GM21381 (cell line): ENCODE results near the gene PALB2.
A peak's percentile ranks its signal among the peaks of the same experiment; 100 is the strongest.
"Not testable (repeated sequence)": the region's sequence is repeated elsewhere in the genome, so short reads cannot be mapped to it uniquely, and the experiment has no call there.

Source experiments
- ATAC-seq: cut with Tn5 transposase; IDR thresholded peaks from one replicate; pipeline ENCODE4 v1.9.1; 2021; ENCODE audit warnings: mild to moderate bottlenecking, moderate library complexity; ENCODE audit not compliant: unreplicated experiment

PALB2 gene

DNA sequence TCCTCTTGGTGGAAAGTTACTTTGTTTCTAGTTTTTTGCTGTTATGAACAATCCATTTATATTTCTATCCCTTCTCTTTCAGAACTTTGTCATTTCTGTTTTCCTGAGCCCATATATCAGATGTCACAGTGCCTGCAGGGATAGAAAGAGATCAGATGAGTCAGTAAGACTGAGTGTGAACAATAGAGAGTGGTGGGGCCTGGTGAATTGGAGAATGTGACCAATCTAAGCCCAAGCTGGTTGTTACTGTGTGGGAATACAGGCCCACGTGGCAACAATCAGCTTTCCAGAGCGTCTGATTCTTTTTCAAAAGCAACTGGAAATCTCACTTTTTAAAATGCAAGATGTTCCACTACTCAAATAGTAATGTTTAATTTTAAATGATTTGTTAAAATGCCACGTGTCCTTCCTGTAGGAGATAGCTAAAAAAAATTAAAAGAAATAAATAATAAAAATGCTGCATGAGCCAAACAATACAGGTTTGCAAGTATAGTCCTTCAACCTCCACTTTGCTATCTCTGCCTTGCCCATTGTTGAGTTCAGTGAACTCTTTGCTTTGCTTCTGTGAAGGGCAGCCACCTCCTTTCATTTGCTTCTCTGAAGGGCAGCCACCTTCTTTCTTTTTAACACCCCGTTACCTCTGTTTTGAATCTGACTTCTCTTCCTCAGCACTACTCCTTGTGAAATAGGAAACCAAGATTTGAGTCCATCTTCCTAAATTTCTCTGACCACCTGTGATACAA, 9.7 kb upstream of the PALB2 start:
- ATAC-seq, result no peak

- ATAC-seq, result no peak
Measured at GRCh38 chr16:23642246-23642774, 1.2 kb upstream of the PALB2 start.

- ATAC-seq, result no peak
Measured at GRCh38 chr16:23640615-23640930, 537 bp downstream of the PALB2 start.

- ATAC-seq, result no peak
Measured at GRCh38 chr16:23635958-23636357, 5.2 kb downstream of the PALB2 start.

DNA sequence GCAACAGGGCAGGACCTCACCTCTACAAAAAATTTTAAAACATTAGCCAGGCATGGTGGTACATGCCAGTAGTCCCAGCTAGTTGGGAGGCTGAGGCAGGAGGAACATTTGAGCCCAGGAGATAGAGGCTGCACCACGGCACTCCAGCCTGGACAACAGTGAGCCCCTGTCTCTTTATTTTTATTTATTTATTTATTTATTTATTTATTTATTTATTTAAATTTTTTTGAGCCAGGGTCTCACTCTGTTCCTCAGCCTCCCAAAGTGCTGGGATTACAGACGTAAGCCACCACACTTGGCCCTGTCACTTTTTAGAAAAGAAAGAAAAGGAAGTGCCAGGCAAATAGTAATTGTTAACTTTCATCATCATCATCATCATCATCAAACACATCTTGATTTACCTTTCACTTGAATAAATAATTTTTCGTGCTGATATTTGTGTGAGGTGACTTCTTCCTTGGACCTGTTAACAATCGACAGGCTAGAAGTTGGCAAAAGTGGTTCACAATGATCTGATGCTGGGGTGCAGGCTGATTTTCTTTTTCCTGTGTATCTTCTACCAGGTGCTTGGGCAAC, 6.6 kb downstream of the PALB2 start:
- ATAC-seq, result no peak

GRCh38 chr16:23631874-23632273, 9.2 kb downstream of the PALB2 start:
- not testable (repeated sequence) for ATAC-seq

- no peak for ATAC-seq
Measured at GRCh38 chr16:23629516-23629915, 11.6 kb downstream of the PALB2 start.

DNA sequence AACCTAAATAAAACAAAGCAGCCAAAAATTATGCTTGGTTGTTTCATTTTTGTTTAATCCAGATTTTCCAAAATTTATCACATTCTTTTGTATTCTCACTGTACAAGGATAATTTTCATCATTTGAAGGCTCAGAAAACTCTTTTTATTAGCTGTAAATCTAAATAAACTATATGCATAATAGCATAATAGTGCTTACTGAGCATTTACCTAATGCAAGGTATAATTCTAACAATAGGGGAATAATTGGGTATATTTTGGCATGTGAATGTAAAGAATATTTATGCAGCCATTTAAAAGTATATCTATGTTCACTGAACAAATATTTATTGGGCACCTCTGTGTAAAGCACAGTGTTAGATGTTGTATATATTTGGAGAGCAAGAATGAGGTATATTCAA, 17.0 kb downstream of the PALB2 start:
- ATAC-seq, result no peak

- ATAC-seq, result no peak
Measured at GRCh38 chr16:23615805-23616204, 25.3 kb downstream of the PALB2 start.

- ATAC-seq, result no peak
Measured at GRCh38 chr16:23611936-23612335, 29.2 kb downstream of the PALB2 start.

DNA sequence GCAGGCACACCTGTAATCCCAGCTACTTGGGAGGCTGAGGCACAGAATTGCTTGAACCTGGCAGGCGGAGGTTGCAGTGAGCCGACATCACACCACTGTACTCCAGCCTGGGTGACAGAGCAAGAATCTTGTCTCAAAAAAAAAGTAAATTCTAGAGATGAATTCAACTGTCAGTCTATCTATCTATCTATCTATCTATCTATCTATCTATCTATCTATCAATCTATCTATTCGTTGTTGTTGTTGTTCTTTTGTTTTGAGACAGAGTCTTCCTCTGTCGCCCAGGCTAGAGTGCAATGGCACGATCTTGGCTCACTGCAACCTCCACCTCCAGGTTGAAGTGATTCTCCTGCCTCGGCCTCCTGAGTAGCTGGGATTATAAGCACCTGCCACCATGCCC, 30.2 kb downstream of the PALB2 start:
- not testable (repeated sequence) for ATAC-seq

GRCh38 chr16:23609929-23610328, 31.2 kb downstream of the PALB2 start:
- ATAC-seq, result no peak

DNA sequence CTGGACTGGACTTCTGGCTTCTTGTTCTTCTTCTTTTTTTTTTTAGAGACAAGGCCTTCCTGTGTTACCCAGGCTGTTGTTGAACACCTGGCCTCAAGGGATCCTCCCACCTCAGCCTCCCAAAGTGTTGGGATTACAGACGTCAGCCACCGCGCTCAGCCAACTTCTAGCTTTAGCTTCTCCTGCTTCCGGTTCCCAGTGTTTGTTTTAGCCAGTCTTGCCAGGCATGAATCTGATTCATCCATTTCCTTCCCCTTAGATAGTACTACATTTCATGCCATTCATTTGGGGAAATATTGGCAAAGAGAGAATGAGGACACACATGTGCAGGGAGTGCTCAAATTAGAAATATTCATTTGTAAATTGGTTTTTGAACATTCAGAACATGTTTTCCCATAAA, 32.9 kb downstream of the PALB2 start:
- no peak for ATAC-seq

- no peak for ATAC-seq
Measured at GRCh38 chr16:23607726-23608125, 33.4 kb downstream of the PALB2 start.

DNA sequence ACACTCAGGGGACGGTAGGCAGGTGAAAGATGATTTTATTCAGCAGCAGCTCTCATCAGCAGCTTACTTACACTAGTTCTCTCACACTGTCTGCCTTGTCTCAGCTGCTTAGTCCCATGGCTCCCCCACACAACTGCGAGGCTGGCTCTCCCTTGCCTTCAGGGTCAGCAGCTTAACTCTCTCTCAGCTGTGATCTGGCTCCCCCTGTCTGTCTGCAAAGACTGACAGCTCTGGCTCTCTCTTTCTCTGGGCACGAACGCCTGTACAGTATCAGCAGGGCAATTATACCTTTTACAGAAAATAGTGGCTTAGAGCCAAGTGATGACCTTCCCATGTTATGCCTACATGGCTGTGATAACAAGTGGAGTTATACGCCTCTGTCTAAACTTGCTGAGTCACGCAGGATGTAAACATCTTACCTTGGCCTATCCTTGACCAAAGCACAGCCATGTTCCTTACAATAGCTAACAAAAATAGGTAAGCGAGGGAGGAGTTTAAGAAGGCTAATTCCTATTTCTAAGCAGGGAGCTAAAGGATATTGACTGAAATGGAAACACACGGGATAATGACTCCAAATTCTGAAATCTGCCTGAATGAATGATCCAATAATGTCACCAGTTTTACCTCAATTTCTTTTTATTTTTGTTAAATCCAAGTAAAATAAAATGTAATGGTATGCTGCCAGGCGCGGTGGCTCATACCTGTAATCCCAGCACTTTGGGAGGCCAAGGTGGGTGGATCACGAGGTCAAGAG, 43.9 kb downstream of the PALB2 start:
- ATAC-seq, result no peak

- ATAC-seq, result peak; percentile 91
Measured at GRCh38 chr16:23595951-23596720, 45.0 kb downstream of the PALB2 start, which contains the start of gene NDUFAB1. Gene NDUFAB1 (minus strand): TSS chr16:23596316. CDS start chr16:23596290, 26 bp downstream.

- ATAC-seq, result no peak
Measured at GRCh38 chr16:23595246-23595950, 45.7 kb downstream of the PALB2 start.

DNA sequence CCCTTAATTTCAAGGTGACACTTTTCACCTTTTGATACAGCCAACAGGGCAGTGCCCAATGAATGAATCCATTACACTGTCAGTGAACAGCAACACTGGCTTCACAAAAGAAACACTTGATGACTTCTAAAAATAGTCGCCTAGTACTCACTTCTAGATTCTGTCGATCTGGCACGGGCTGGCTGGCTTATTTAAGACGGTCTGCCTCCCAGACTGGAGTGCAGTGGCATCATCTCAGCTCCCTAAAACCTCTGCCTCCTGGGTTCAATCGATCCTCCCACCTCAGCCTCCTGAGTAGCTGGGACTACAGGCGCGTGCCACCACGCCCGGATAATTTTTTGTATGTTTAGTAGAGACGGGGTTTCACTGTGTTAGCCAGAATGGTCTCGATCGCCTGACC, 46.9 kb downstream of the PALB2 start:
- ATAC-seq, result no peak

DNA sequence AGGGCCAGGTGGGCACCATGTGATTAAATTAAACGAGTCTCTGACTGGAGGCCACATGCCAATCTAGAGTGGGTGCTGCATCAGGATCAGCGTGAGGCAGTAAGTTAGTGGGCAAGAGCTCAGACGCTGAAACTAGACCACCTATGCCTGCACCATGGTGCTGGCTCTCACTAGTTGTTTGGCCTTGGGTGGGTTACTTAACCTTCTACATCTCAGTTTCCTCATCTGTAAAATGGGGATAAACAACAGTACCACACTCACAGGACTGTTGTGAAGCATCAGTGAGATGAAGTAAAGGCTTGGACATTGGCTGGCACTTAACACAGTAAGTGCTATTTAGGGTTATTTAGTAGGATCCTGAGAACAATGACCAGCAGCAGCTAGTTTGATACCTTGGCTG, 50.9 kb downstream of the PALB2 start:
- no peak for ATAC-seq

GRCh38 chr16:23587726-23588125, 53.4 kb downstream of the PALB2 start:
- ATAC-seq, result no peak
